T-cell (primary cell): ENCODE results near the gene RPL32. TPM values are rescaled to one million over a fixed set of nuclear protein-coding genes. Genes with fewer than 3 reads are reported as not detected.

Experiments
- ATAC-seq, 4 experiments: fragments of 200-7000 bp in 3 of 4; fragments of 150-1000 bp in 1 of 4; cut with Tn5 transposase; replicated peaks in 1 of 4; 1 replicate in 3 of 4; 2 replicates in 1 of 4; pipeline ENCODE4 v1.10.0; 2021; ENCODE audit warnings: moderate library complexity in 3 of 4, mild to moderate bottlenecking in 2 of 4, moderate number of reproducible peaks in 1 of 4
- CTCF ChIA-PET, 2 donors: fragments of 300-600 bp; sonication (Branson Sonifier 250); formaldehyde crosslinking; loops; one replicate each; lab custom pipeline; 2022; ENCODE audit warnings: antibody characterized with exemption in 2 of 2; lab: Charles Lee
- POLR2A ChIA-PET, 2 donors: fragments of 300-600 bp; sonication (Branson Sonifier 250); formaldehyde crosslinking; loops; one replicate each; lab custom pipeline; 2022; ENCODE audit warnings: antibody characterized with exemption in 2 of 2; lab: Charles Lee
- DNase-seq, 35 experiments: peaks; one replicate each; pipeline versions ENCODE4 v3.0.0 to v3.0.0-alpha.2; 2013 to 2023
- H3K27ac ChIP-seq: one replicate; pipeline ENCODE4 v1.5.1; 2013; ENCODE audit warnings: low read length
- H3K27me3 ChIP-seq, 2 experiments: replicated peaks in 1 of 2; 1 replicate in 1 of 2; 2 replicates in 1 of 2; pipeline versions ENCODE4 v1.6.1 to v1.7.0; 2013; ENCODE audit warnings: low read length in 1 of 2, mixed read lengths in 1 of 2; ENCODE audit not compliant: control insufficient read depth in 2 of 2, insufficient read depth in 2 of 2; ENCODE audit errors: extremely low read depth in 1 of 2
- H3K36me3 ChIP-seq, 2 donors: 1 replicate in 1 of 2; 2 replicates in 1 of 2; pipeline versions ENCODE4 v1.6.1 to v1.7.0; 2013; ENCODE audit warnings: low read length in 1 of 2; ENCODE audit not compliant: control insufficient read depth in 2 of 2, insufficient read depth in 1 of 2; ENCODE audit errors: extremely low read depth in 1 of 2
- H3K4me1 ChIP-seq, 2 experiments: 1 replicate in 1 of 2; 2 replicates in 1 of 2; pipeline versions ENCODE4 v1.6.1 to v1.7.0; 2013; ENCODE audit warnings: low read length in 2 of 2, mixed read lengths in 1 of 2; ENCODE audit not compliant: insufficient read depth in 2 of 2, control insufficient read depth in 1 of 2; ENCODE audit errors: extremely low read depth in 1 of 2
- H3K4me3 ChIP-seq, 2 donors: 1 replicate in 1 of 2; 2 replicates in 1 of 2; pipeline versions ENCODE4 v1.5.1 to v1.7.0; 2013; ENCODE audit warnings: mild to moderate bottlenecking in 2 of 2, low read length in 1 of 2, moderate library complexity in 1 of 2; ENCODE audit not compliant: control insufficient read depth in 1 of 2; ENCODE audit errors: extremely low read depth in 1 of 2
- H3K9me3 ChIP-seq: 2 replicates; pipeline ENCODE4 v1.7.0; 2013
- H3K27ac Mint-ChIP-seq, 2 donors: one replicate each; pipeline ENCODE4 v1.8.0; 2020 to 2021; ENCODE audit warnings: mild to moderate bottlenecking in 2 of 2, mixed read lengths in 2 of 2
- H3K27me3 Mint-ChIP-seq, 2 donors: one replicate each; pipeline ENCODE4 v1.8.0; 2021 to 2022; ENCODE audit warnings: mixed read lengths in 2 of 2
- H3K36me3 Mint-ChIP-seq: one replicate; pipeline ENCODE4 v1.8.0; 2021; ENCODE audit warnings: mixed read lengths
- H3K4me1 Mint-ChIP-seq, 3 donors: one replicate each; pipeline ENCODE4 v1.8.0; 2020 to 2022; ENCODE audit warnings: mixed read lengths in 3 of 3, mild to moderate bottlenecking in 1 of 3
- H3K4me3 Mint-ChIP-seq, 3 donors: one replicate each; pipeline ENCODE4 v1.8.0; 2020 to 2022; ENCODE audit warnings: mild to moderate bottlenecking in 3 of 3, mixed read lengths in 3 of 3, moderate library complexity in 3 of 3
- H3K9me3 Mint-ChIP-seq, 3 donors: one replicate each; pipeline ENCODE4 v1.8.0; 2020 to 2022; ENCODE audit warnings: mixed read lengths in 3 of 3
- WGBS: methylation state at CpG from one replicate; pipeline ENCODE4 v1.1.5; 2013; ENCODE audit warnings: missing lambda C conversion rate; ENCODE audit not compliant: insufficient coverage; 5-methylcytosine and 5-hydroxymethylcytosine counted together
- total RNA-seq, 35 experiments: library from RNA in 6 of 35; stranded (reverse) in 6 of 35; fragments of 120-200 nt in 1 of 35; gene quantifications; one replicate each; pipeline versions ENCODE4 v1.2.1 to v1.2.4 and lab custom pipeline; 2013 to 2026

Gene RPL32
- total RNA-seq, 5 donors from 2014 or later (not counting 1 experiment from before 2014, with no cell fraction given), result 3,117 to 3,787 (median 3,363) TPM

DNA sequence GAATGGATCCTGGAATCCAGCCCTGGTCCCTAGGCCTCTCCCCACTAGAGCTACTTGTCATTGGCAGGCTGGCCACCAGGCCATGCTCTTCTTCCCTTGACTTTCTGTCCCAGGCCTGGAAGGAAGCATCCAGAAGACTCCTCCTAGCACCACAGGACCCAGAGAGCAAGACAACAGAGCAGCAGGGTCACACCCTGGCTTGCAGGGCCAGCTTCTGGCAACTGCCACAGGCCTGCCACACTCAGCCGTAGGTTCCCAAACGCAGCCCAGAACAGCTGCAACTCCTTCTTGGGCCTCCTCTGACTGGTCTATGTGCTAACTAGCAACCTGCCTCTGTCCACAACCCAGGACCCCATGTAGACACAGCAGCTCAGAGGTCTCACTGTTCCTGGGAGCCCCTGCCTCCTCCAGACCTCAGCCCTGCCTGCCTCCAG, 36.8 kb upstream of the RPL32 start:
- H3K36me3 ChIP-seq, result no peaks in the 10 kb centered on the region
- Mint-ChIP-seq H3K4me3 (no peak overlapping the region), H3K4me1 (peaks cover 0 to 8% (median 6%) of the 10 kb centered on the region in 3 donors), H3K27ac (no peak overlapping the region), H3K9me3 (no peaks in the 10 kb centered on the region), H3K27me3 (peaks cover 15% of the 10 kb centered on the region in 2 donors), H3K36me3 (no peaks in the 10 kb centered on the region)
- H3K27ac ChIP-seq, result no peak overlapping the region
- ChIA-PET CTCF (no interaction called here), POLR2A (no interaction called here)
- 82% methylated on average over 2 of the region's 2 CpGs for WGBS
- ATAC-seq, result no peak
- no peaks in the 10 kb centered on the region for H3K9me3 ChIP-seq
- H3K27me3 ChIP-seq, result peaks cover 0 to 27% of the 10 kb centered on the region in 2 experiments
- peaks cover 0 to 9% of the 10 kb centered on the region in 2 experiments for H3K4me1 ChIP-seq
- no peak for DNase-seq
- no peak overlapping the region for H3K4me3 ChIP-seq

DNA sequence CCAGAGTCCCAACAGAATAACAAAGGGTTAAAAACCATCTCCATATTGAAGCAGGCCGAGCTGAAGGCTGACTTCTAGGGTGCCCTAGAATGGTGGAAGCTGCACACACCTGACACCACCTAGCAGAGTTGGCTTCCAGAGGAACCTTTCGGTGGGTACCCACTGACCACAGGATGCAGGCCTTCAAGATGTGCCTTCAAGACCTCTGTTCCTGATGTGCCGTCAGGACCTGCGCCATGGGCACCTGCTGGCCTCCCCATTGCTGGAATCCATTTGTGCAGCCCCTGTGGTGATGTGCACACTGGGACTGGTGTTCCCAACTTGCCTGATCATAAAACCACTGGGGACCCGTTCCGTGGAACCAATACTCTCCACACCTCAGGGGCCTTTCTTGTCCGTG, 35.7 kb upstream of the RPL32 start:
- H3K27me3 Mint-ChIP-seq, result peaks cover 15 to 20% of the 10 kb centered on the region in 2 donors
- Histone ChIP-seq H3K36me3 (no peaks in the 10 kb centered on the region), H3K4me1 (peaks cover 0 to 9% of the 10 kb centered on the region in 2 experiments), H3K27me3 (peaks cover 0 to 35% of the 10 kb centered on the region in 2 experiments), H3K27ac (no peak overlapping the region), H3K9me3 (no peaks in the 10 kb centered on the region), H3K4me3 (no peak overlapping the region)
- no peak overlapping the region for H3K27ac Mint-ChIP-seq
- no peaks in the 10 kb centered on the region for H3K36me3 Mint-ChIP-seq
- peaks cover 0 to 8% (median 6%) of the 10 kb centered on the region in 3 donors for H3K4me1 Mint-ChIP-seq
- WGBS, result 91% methylated on average over 6 of the region's 7 CpGs
- ATAC-seq (no peak), DNase-seq (no peak)
- CTCF ChIA-PET, result interaction anchor here in 1 of 2 donors (0.6 kb wide), 1 partner anchor 104 kb away, joined by 4 read pairs; no protein-coding TSS in a partner anchor
- POLR2A ChIA-PET, result no interaction called here
- peak overlapping the region in 1 of 3 donors; percentile 16 for H3K4me3 Mint-ChIP-seq
- H3K9me3 Mint-ChIP-seq, result no peaks in the 10 kb centered on the region

DNA sequence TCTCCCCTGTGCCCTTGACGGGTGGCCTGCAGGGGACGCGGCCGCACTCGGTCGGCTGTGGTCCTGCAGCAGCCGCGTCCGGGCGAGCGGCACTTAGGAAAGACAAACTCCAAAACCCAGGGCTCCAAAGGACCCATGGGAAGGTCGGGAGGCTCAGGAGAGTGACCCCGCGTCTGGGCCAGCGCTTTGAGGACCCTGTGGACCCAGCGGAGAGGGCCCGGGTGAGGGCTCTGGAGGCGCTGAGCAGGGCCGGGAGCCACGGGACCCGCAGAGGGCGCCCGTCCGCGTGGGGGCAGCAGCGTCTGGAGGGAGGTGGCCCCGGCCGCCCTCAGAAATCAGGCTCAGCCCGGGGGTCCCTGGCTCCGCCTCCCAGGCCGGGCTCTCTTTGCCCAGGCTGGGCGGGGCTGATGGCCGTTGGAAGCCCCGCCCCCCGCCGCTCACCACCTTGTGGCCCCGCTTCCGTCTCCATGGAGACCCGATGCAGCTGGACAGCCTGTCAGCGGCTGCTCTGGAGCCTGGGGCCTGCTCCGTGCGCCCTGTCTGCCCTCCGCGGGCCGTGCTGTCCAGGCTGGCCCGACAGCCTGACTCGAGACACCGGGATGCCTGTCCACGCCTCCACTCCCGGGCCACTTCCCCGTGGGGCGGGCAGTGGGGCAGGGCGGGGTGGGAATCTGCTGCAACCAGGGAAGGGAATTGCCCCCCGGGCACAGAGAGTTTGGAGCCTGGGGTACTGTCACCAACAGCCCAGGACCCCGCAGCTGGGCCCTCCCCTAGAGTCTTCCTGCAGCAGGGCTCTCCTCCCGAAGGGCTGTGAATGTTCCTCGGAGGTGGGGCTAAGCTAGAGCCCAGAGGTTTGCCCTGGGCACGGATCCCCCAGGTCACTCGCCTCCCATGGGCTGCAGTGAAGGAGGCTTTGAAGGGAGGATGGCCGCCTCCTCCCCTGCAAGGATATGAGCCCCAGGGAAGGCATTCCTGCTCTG, 34.8 kb upstream of the RPL32 start:
- H3K27me3 ChIP-seq, result peaks cover 0 to 41% of the 10 kb centered on the region in 2 experiments
- Mint-ChIP-seq H3K27me3 (peaks cover 15 to 20% of the 10 kb centered on the region in 2 donors), H3K36me3 (no peaks in the 10 kb centered on the region), H3K9me3 (no peaks in the 10 kb centered on the region), H3K27ac (no peak overlapping the region), H3K4me3 (peak overlapping the region in 1 of 3 donors; percentile 54), H3K4me1 (peaks cover 0 to 8% (median 6%) of the 10 kb centered on the region in 3 donors)
- ChIA-PET CTCF (no interaction called here), POLR2A (no interaction called here)
- DNase-seq (peak in 4 of 35 experiments; percentile 22 to 44 (median 22)), ATAC-seq (peak in 3 of 4 experiments; percentile 32 to 72 (median 51))
- WGBS, result 42% methylated on average over 40 of the region's 60 CpGs
- peaks cover 0 to 13% of the 10 kb centered on the region in 2 experiments for H3K4me1 ChIP-seq
- no peaks in the 10 kb centered on the region for H3K36me3 ChIP-seq
- H3K4me3 ChIP-seq, result no peak overlapping the region
- no peak overlapping the region for H3K27ac ChIP-seq
- H3K9me3 ChIP-seq, result no peaks in the 10 kb centered on the region

DNA sequence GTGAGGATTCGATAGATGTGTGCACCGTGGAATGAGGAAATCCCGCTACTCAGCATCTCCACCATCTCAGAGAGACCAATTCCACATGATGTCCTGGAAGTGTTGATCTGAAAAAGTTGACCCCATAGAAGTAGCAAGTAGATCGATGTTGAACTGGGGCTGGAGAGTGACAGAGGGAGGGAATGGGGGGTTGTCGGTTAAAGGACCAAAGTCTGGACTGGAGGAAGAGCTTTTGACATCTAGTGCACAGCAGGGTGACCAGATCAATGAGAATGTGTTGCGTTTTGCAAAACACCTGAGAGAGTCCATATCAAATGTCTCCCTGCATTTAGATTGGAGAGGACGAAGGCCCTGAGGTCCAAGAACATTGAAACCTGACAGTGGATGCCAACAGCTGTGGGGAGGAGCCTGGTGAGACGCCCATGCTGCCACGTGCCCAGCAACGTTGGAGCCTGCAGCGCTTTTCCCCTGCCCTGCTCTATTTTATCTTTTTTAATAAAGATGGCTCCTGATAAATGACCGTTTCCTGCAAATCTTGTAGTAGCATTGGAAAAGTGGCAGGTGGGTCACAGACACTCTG, 30.1 kb upstream of the RPL32 start:
- H3K27ac ChIP-seq, result no peak overlapping the region
- H3K27ac Mint-ChIP-seq, result no peak overlapping the region
- H3K4me3 ChIP-seq, result no peak overlapping the region
- H3K36me3 ChIP-seq, result no peaks in the 10 kb centered on the region
- H3K4me1 ChIP-seq, result peaks cover 0 to 47% of the 10 kb centered on the region in 2 experiments
- ChIA-PET CTCF (no interaction called here), POLR2A (no interaction called here)
- H3K27me3 ChIP-seq, result peaks cover 2 to 74% of the 10 kb centered on the region in 2 experiments
- H3K9me3 ChIP-seq, result no peaks in the 10 kb centered on the region
- no peak overlapping the region for H3K4me3 Mint-ChIP-seq
- ATAC-seq, result no peak
- 77% methylated on average over 8 of the region's 12 CpGs for WGBS
- H3K27me3 Mint-ChIP-seq, result peaks cover 26 to 45% of the 10 kb centered on the region in 2 donors
- DNase-seq, result no peak
- H3K4me1 Mint-ChIP-seq, result peaks cover 16 to 27% (median 18%) of the 10 kb centered on the region in 3 donors
- H3K36me3 Mint-ChIP-seq, result no peaks in the 10 kb centered on the region
- H3K9me3 Mint-ChIP-seq, result no peaks in the 10 kb centered on the region

DNA sequence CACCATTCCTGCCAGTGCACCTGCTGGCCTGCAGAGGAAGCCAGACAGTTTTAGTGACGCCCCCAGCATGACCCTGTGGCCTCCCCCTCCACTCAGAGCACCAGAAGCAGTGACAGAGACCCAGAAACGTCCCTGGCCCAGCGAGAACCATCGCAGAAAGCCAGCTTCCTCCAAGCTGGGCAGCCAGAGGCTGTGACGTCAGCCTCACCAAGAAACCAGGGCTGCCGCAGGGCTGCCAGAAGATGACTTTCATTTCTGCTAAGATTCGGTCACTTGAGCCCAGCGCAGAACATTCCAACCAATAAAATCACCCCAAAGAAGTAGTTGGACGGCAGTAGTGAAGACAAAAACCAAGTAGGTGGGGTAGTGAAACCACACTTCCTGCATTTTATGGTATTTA, 29.6 kb upstream of the RPL32 start:
- Mint-ChIP-seq H3K36me3 (no peaks in the 10 kb centered on the region), H3K27me3 (peaks cover 26 to 45% of the 10 kb centered on the region in 2 donors), H3K9me3 (no peaks in the 10 kb centered on the region), H3K27ac (peak overlapping the region; percentile 53 to 72), H3K4me1 (peaks cover 16 to 27% (median 18%) of the 10 kb centered on the region in 3 donors), H3K4me3 (peak overlapping the region in 2 of 3 donors; percentile 27 to 31)
- no peak overlapping the region for H3K4me3 ChIP-seq
- H3K27ac ChIP-seq, result peak overlapping the region; percentile 49
- peaks cover 2 to 70% of the 10 kb centered on the region in 2 experiments for H3K27me3 ChIP-seq
- peaks cover 0 to 43% of the 10 kb centered on the region in 2 experiments for H3K4me1 ChIP-seq
- DNase-seq, result peak in 20 of 35 experiments; percentile 11 to 62 (median 25)
- 43% methylated on average over 4 of the region's 9 CpGs for WGBS
- no peaks in the 10 kb centered on the region for H3K36me3 ChIP-seq
- ChIA-PET CTCF (no interaction called here), POLR2A (no interaction called here)
- peak in 1 of 4 experiments; percentile 18 for ATAC-seq
- H3K9me3 ChIP-seq, result no peaks in the 10 kb centered on the region
